ENCODE results near the gene IL2RA. TPM values are rescaled to one million over a fixed set of nuclear protein-coding genes. Genes with fewer than 3 reads are reported as not detected.
"Not testable (repeated sequence)": the region's sequence is repeated elsewhere in the genome, so short reads cannot be mapped to it uniquely, and the experiment has no call there.

IL2RA gene
- total RNA-seq, 4 donors from 2014 or later: 0.70 to 3.8 (median 3.0) TPM; not detected in 1

DNA sequence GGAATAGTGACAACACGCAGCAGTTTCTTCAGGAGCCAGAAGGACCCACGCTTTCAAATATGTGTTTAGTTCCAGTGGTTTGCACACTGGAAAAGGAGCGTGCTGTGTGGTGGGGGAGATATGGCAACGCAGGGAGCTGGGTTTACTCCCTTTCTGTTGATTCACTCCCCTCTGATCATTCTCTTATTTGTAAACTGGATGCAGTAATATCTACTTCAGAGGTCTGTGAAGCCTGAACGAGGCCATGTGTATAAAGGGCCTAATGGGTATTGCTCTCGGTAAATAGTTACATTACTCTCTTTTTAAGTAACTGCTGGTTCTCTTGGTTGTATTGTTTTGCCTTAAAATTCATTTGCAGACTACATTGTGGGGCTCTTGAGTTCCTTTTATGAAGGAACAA, 45.9 kb upstream of the IL2RA start:
- intact Hi-C loops (cut with DNase I): no loop called here
- H3K4me1 ChIP-seq: peaks cover 0 to 13% (median 4%) of the 10 kb centered on the region in 3 donors
- no peak for DNase-seq
- H3K27ac ChIP-seq: no peak overlapping the region
- H3K27me3 ChIP-seq: no peaks in the 10 kb centered on the region
- H3K36me3 ChIP-seq: peaks cover 22 to 100% (median 47%) of the 10 kb centered on the region in 3 donors
- TF ChIP-seq, protein P1, sequence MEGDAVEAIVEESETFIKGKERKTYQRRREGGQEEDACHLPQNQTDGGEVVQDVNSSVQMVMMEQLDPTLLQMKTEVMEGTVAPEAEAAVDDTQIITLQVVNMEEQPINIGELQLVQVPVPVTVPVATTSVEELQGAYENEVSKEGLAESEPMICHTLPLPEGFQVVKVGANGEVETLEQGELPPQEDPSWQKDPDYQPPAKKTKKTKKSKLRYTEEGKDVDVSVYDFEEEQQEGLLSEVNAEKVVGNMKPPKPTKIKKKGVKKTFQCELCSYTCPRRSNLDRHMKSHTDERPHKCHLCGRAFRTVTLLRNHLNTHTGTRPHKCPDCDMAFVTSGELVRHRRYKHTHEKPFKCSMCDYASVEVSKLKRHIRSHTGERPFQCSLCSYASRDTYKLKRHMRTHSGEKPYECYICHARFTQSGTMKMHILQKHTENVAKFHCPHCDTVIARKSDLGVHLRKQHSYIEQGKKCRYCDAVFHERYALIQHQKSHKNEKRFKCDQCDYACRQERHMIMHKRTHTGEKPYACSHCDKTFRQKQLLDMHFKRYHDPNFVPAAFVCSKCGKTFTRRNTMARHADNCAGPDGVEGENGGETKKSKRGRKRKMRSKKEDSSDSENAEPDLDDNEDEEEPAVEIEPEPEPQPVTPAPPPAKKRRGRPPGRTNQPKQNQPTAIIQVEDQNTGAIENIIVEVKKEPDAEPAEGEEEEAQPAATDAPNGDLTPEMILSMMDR (IDR thresholded peaks at IDR 0.05): no peak
- TF ChIP-seq POLR2A (IDR thresholded peaks at IDR 0.05): no peak
- 80 to 87% methylated on average over 6 of the region's 6 CpGs for WGBS, 2 donors
- H3K9me3 ChIP-seq: no peaks in the 10 kb centered on the region
- H3K4me3 ChIP-seq: no peak overlapping the region

DNA sequence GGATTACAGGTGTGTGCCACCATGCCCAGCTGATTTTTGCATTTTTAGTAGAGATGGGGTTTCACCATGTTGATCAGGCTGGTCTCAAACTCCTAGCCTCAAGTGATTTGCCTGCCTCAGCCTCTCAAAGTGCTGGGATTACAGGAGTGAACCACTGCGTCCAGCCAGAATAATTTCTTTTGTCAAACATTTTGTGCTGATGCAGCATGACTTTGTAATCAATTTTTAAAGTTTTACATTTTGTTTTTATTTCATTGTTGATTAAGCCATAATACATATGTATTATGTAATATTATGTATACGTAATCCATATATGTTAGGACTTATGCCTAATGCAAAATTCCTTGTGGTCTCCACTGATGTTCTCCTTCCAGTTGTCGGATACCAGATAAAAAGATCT, 45.4 kb upstream of the IL2RA start:
- intact Hi-C loops (cut with DNase I): not testable (repeated sequence)

DNA sequence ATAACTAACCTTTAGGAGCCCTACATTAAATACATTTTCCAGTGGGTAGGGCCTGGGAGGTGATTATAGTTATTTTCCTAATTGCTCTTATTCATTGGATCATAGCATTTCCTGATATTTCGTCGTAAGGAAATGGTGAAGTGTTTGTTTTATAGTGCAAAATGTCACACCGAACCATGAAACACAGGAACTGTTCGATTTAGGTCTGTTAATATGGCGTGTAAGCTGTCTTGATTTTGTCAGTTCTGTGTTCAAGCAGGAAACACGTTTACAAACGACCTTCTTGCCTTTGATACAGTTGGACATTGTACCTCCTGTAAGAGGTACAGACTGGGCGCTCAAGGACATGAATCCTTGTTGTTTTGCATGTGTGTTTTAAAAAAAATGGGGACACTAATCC, 41.4 kb upstream of the IL2RA start:
- peak overlapping the region in 2 of 4 donors; percentile 17 to 28 for H3K27ac ChIP-seq
- no peak for DNase-seq
- no peaks in the 10 kb centered on the region for H3K27me3 ChIP-seq
- 75 to 87% methylated on average over 8 of the region's 8 CpGs for WGBS, 2 donors
- no peak overlapping the region for H3K4me3 ChIP-seq
- H3K4me1 ChIP-seq: peaks cover 0 to 4% (median 2%) of the 10 kb centered on the region in 3 donors
- no peak for TF ChIP-seq POLR2A (IDR thresholded peaks at IDR 0.05)
- TF ChIP-seq, protein P1 (IDR thresholded peaks at IDR 0.05): no peak
- no peaks in the 10 kb centered on the region for H3K9me3 ChIP-seq
- H3K36me3 ChIP-seq: peaks cover 7 to 100% (median 17%) of the 10 kb centered on the region in 3 donors
- intact Hi-C loops (cut with DNase I): no loop called here

More for the DNA sequence above, 45.4 kb upstream of the IL2RA start:
- not testable (repeated sequence) for H3K27me3 ChIP-seq, H3K27ac ChIP-seq, H3K9me3 ChIP-seq, H3K4me3 ChIP-seq, DNase-seq
- 92 to 95% methylated on average over 3 of the region's 3 CpGs for WGBS, 2 donors
- Histone ChIP-seq H3K36me3 (peaks cover 18 to 100% (median 42%) of the 10 kb centered on the region in 3 donors), H3K4me1 (peaks cover 0 to 13% (median 4%) of the 10 kb centered on the region in 3 donors)

DNA sequence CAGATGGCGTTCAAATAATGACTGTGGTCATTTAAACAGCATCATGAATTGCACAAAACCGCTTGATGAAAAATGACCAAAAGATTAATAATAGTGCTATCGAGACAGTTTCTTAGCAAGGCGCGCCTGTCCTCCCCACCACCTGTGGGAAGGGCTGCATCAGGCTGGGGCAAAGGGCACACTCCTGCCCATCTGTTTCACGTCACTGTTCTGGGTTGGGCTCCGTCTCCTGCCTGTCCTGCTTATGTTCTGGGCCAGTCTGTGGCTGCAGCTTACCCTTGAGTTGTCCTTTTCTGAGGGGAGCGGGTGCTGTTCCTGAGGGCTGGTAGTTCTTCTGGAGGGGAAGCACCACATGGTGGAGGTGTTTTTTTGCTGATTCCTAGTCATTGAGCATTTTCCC, 40.0 kb upstream of the IL2RA start:
- Histone ChIP-seq H3K36me3 (peaks cover 7 to 99% (median 17%) of the 10 kb centered on the region in 3 donors), H3K9me3 (no peaks in the 10 kb centered on the region), H3K4me3 (no peak overlapping the region), H3K27ac (no peak overlapping the region), H3K27me3 (no peaks in the 10 kb centered on the region), H3K4me1 (peaks cover 0 to under 1% (median 0%) of the 10 kb centered on the region in 3 donors)
- no peak for DNase-seq
- intact Hi-C loops (cut with DNase I): no loop called here
- TF ChIP-seq, protein P1 (IDR thresholded peaks at IDR 0.05): no peak
- no peak for TF ChIP-seq POLR2A (IDR thresholded peaks at IDR 0.05)
- 89 to 96% methylated on average over 8 of the region's 8 CpGs for WGBS, 2 donors

DNA sequence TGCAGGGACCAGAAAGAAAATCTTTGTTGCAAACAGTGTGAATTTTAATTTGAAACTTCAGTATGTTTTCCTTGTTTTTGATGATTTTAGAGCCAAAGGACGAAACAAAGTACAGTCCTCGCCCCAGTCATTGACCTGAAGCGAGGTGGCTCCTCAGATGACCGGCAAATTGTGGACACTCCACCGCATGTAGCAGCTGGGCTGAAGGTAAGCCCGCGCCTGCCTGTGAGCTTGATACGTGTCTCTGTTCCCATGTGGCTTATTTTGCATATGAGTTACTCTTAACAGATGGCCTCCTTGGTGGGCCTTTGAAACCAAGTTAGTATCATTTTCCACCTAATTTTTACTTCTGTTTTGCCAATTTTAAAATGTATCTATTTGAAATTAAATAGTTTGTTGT, 39.0 kb upstream of the IL2RA start:
- Histone ChIP-seq H3K4me3 (no peak overlapping the region), H3K4me1 (peaks cover 0 to 10% (median 0%) of the 10 kb centered on the region in 3 donors), H3K27me3 (no peaks in the 10 kb centered on the region), H3K9me3 (no peaks in the 10 kb centered on the region), H3K36me3 (peaks cover 7 to 95% (median 17%) of the 10 kb centered on the region in 3 donors), H3K27ac (no peak overlapping the region)
- TF ChIP-seq, protein P1 (IDR thresholded peaks at IDR 0.05): no peak
- no peak for TF ChIP-seq POLR2A (IDR thresholded peaks at IDR 0.05)
- DNase-seq: no peak
- intact Hi-C loops (cut with DNase I): no loop called here
- 89 to 93% methylated on average over 8 of the region's 8 CpGs for WGBS, 2 donors

DNA sequence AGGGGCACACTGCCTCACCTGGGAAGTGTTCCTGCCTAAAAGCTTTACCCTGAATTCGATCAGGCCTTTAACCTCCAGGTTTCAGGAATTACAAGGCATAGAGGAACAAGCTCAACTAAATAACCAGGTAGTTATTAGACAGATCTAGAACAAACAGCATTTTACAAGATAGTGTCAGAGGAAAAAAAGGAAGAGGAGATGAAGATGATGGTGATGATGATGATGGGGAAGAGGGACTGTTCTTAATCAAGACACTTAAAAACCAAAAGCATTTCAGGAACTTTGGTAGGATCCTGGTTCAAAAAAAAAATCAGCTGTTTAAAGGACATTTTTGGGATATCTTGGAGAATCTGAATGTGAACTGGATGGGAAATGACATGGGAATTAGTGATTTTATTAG, 38.2 kb upstream of the IL2RA start:
- Histone ChIP-seq H3K4me3 (no peak overlapping the region), H3K36me3 (peaks cover 7 to 87% (median 17%) of the 10 kb centered on the region in 3 donors), H3K27me3 (no peaks in the 10 kb centered on the region), H3K9me3 (no peaks in the 10 kb centered on the region), H3K4me1 (peaks cover 0 to 18% (median 7%) of the 10 kb centered on the region in 3 donors), H3K27ac (no peak overlapping the region)
- intact Hi-C loops (cut with DNase I): no loop called here
- WGBS, 2 donors: 73 to 80% methylated on average over 1 of the region's 1 CpG
- TF ChIP-seq, protein P1 (IDR thresholded peaks at IDR 0.05): no peak
- no peak for TF ChIP-seq POLR2A (IDR thresholded peaks at IDR 0.05)
- no peak for DNase-seq
